Endometrium (tissue), 2 donors: ENCODE data around the gene FASN.
"Not testable (repeated sequence)": the region's sequence is repeated elsewhere in the genome, so short reads cannot be mapped to it uniquely, and the experiment has no call there.

Source experiments
- FAIRE-seq: peaks from 2 replicates; lab custom pipeline; 2012; peaks lifted over from hg19 to GRCh38; lab: Jason Lieb, UNC
- donor health status: control.
- donor health status: control.

The FASN gene

DNA sequence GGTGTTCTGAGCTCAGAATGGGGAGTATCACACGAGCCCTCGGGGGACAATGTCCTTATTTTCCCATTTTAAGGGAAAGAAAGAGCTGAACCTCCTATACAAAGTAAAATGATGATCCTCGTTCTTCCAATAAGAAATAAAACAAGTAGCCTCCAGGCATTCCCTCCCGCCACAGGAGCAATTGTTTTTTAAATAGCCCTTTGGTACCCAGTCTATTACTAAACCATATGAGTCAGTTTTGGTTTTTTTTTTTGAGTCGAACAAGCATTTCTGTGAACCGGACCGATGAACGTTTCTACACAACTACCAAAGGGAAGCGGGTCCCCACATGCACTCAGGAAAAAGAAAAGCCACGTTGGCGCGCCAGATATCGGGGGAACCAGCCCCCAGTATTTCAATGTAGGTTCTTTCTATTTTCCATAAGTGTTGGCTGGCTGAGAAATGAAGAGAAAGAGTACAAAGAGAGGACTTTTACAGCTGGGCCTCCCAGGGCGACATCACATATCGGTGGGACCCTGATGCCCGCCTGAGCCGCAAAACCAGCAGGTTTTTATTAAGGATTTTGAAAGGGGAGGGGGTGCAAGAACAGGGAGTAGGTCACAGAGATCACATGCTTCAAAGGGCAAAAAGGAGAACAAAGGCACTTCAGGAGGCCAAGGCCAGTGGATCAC lies 56.8 kb downstream of the FASN start:
- FAIRE-seq: no peak

DNA sequence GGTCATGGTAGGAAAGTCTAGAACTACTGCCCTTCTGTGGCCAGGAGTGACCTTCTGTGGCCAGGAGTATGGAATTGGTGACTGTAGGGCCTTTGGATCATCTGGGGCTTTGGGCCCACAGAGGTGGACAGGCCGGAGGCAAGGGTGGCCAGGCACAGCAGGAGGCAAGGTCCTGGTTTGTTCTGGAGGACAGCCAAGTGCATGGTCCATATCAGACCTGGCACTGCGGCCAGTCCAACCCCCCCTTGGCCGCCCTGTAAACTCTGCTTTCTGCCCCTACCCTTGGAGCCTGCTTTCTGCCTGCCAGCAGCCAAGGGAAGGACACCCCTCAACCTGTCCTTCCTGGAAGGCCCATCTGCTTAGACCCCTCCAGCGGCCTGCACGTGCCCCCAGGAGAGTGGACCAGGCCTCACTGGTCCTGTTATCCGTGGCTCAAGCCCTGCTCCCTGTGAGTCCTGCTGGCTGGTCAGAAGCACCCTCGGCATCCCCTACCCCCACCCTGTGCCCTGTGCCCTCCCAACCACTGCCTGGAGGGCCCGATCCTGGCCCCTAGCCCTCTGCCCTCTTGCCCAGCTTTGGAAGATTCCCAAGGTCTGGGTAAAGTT lies 58.2 kb downstream of the FASN start:
- FAIRE-seq: no peak

DNA sequence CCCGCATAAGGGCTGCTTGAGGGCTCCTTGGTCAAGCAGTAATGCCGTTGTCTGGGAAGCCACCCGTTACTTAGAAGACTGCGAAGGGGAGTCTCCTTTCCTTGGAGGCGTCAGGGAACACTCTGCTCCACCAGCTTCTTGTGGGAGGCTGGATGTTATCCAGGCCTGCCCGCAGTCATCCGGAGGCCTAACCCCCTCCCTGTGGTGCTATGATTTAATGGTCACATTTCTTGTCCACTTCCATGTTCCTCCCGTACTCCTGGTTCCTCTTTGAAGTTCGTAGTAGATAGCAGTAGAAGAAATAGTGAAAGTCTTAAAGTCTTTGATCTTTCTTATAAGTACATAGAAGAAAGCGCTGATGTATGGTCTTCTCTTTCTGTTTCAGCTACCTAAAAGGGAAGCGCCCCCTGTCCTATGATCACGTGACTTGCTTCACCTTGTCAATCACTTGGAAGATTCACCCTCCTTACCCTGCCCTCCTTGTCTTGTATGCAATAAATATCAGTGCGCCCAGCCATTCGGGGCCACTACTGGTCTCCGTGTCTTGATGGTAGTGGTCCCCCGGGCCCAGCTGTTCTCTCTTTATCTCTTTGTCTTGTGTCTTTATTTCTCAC lies 59.1 kb downstream of the FASN start:
- FAIRE-seq: not testable (repeated sequence)

DNA sequence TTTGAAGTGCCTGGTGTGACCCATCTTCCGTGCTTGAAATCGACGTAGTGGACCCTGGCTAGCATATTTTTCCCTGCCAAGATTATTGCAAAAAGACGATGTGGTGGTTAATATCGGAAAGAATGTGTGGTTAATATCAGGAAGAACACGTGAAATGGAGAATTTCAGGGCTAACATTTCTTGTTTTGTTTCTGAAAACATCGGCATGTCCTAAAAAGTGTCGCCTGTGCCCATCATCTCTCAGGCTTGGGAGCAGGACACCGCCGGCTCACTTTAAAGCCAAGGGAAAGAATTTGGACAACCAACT lies 60.2 kb downstream of the FASN start:
- FAIRE-seq: no peak

DNA sequence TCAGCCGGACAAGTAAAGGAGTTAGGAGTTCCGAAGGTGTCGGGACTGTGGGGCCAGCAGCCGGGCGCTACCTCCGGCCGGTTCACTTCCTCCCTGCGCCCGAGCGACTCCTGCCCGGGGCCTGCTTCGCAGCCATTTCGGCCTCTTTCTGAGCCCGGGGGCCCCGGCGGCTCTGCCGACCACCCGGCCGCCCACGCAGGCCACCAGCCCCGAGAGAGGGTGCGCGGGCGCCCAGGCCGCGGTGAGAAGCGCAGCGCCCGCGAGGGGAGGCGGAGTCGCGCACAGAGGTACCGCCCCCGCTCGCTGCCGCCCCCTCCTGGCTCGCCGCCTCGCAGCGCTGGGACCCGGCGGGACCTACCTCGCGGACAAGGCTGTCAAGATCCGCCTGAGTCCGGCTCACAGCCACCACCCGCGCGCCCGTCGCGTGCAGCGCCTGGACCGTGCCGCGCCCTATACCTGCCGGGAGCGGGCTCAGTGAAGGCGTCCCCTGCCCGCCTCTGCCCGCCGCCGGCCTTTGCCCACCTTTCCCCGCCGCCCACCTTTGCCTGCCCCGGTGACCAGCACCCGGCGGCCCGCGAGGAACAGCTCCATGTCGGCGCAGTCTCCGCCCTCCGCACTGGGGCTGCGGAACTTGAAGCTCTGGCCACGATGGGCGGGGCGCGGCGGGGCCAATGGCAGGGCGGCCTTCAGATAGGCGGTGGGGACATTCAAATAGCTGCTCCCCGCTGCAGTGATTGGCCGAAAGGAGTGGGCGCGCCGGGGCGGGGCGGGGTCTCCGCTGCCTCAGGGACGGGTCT lies 60.7 kb downstream of the FASN start, which contains the start of gene DCXR:
DCXR (minus strand) TSS at position 606 of the 797 bp plus-strand sequence; CDS start at position 591, 15 bp downstream.
- FAIRE-seq: peak; percentile 86

DNA sequence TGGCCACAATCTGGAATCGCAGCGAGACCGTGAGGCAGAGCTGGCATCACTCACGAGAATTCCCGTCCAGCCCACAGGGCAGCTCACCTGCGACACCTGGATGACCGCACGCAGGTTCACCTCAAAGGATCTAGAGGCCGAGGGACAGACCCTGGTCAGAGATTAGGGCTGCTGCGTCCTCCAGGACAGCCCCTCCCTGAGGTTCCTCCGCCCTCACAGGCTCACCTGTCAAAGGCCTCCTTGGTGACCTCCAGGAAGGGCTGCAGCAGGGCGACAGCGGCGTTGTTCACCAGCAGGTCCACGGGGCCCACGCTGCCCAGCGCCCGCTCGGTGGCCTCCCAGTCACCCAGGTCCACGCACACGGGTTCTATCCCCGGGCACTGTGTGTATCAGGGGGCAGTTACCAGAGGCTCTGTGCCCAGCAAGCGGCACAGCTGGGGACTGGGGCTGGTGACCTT lies 61.4 kb downstream of the FASN start:
- FAIRE-seq: no peak

DNA sequence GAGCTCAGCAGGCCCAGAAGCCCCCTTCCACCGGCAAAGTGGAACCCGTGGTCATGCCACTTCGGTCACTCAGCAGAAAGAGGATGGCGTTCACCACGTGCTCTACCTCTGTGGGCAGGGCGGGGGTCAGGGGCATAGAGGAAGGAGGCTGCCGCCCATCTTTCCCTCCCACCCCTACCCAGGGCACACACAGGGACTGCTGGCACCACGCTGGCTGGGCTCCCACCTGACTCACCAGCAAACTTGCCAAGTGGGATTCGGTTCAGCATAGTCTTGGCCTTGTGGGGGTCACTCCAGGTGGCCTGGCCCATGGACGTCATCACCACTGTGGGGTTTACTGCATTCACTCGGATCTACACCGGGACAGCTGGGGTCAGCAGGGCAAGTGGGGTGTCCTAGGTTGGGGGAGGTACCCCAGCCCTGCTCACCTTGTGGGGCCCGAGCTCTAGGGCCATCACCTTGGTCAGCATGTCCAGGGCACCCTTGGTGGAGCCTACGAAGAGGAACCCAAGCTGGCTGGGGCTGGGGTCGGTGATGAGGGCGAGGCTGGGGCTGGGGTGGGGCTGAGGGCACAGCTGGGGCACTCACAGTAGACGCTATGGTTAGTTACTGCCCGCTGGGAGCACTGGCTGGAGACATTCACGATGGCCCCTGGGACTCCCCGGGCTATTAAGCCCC lies 61.9 kb downstream of the FASN start:
- FAIRE-seq: no peak

DNA sequence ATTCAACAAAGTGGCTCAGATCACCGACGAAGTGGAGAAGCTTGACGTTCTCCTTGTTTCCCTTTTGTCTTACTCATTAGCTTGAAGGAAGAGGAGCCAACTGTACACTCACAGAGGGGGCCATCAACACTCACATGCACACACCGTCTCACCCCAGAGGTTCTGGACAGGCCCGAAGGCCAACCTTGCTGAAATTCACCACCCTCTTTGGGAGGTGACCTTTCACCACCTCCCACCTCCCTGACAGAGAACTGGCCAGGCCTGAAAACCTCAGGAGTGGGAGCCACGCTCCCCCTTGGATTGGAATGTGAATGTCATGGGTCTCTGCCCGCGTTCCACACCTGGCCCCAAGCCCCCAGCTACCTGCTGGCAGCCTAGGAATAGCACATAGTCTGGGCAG lies 62.5 kb downstream of the FASN start:
- FAIRE-seq: no peak

DNA sequence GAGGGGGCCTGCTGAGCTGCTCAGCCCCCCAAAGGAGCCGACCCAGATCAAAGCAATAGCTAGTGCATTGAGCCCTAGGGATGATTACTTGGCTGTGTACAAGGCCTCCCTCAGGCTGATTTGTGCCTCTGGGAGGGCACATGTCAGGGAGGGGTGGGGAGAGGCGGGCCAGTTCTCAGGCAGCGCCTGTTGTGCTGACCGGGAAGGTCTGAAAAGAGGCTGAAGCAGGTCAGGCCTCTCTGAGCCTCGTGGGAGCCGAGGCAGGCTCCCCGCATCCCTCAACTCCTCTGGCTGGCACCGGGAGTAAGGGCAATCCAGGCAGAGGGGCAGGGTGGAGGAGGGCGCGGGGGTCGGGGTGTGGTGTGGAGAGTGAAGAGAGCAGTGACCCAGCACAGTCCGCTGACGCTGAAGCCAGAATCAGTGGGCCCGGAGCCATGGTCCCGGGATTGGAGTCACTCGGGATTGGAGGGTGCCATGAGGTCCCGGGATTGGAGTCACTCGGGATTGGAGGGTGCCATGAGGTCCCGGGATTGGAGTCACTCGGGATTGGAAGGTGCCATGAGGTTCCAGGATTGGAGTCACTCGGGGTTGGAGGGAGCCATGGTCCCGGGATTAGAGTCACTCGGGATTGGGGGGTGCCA lies 63.5 kb downstream of the FASN start:
- FAIRE-seq: no peak

DNA sequence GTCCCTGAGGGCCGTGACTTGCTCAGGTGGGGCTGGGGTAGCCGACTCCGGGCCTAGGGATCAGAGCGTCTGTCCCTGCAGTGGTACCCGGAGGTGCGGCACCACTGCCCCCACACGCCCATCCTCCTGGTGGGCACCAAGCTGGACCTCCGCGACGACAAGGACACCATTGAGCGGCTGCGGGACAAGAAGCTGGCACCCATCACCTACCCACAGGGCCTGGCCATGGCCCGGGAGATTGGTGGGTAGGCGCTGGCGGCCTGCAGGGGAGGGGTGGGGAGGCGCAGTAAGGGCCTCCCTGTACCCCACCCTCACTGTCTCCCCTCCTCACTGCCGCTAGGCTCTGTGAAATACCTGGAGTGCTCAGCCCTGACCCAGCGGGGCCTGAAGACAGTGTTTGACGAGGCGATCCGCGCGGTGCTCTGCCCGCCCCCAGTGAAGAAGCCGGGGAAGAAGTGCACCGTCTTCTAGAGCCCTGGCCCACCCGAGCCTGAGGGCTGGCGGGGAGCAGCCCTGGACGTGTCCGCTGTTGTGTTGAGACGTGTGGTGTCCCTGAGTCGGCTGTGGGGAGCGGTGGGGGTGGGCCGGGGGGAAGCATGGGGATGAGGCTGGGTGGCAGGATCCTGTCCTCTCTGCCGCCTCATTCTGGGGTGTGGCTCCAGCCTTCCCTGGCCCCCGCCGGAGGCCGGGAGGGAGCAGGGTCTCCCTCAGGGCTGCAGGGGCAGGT lies 64.5 kb downstream of the FASN start:
- FAIRE-seq: no peak

DNA sequence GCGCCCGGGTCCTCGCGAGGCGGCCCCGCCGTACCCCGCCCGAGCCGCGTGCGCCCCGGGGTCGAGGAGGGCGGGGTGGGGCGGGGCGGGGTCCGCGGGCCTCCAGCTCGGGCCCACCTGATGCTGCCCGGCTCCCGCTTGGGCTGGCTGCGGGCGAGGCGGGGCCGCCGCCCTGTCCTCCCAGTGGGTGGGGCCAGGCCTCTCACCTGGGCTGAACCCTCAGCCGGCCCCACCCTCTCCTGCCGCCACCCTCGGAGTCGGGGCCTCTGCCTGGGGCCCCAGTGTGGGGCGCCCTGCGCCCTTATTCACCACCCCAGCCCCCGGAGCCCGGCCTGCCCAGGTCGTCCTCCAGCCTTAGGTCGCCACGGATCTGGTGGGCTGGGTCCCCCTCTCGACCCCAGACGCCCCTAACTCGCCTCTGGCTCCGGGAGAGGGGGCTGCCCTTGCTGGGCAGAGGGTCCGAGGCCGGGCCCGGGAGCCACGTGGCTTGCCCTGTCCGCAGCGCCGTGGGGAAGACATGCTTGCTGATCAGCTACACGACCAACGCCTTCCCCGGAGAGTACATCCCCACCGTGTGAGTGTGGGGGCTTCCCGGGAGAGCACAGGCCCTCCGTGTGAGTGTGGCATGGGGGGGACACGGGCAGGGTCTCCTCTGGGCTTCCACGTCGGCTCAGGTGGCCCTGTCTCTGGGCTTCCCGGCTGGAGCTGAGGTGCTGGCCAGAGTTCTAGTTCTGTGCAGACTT lies 66.0 kb downstream of the FASN start:
- FAIRE-seq: no peak

DNA sequence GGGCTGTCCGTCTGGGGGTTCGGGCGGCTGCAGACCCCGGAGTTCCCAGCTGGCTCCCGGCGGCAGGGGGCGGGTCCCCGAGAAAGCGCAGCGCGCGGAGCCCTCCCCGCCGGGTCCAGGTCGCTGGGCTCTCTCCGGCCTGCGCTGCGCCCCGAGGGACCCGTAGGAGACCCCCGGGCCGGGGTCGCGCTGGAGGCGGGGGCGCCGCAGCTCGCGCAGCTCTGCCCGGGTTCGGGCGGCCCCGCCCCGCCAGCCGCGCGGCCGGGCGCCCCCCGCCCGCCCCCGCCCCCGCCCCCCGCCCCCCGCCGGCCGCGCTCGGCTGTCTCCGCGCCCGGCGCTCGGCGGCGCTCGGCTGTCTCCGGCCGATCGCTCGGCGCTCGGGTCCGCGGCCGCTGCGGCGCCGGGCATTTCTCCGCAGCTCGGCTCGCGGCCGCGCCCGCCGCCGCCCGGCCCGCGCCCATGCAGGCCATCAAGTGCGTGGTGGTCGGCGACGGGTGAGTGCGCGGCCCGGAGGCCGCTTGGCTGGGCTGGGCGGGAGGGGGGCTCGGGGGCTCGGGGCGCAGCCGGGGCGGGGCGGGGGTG lies 66.6 kb downstream of the FASN start, which contains the start of gene RAC3:
RAC3 (plus strand) TSS at position 376 of the 582 bp plus-strand sequence; CDS start at position 460, 84 bp downstream.
- FAIRE-seq: no peak

DNA sequence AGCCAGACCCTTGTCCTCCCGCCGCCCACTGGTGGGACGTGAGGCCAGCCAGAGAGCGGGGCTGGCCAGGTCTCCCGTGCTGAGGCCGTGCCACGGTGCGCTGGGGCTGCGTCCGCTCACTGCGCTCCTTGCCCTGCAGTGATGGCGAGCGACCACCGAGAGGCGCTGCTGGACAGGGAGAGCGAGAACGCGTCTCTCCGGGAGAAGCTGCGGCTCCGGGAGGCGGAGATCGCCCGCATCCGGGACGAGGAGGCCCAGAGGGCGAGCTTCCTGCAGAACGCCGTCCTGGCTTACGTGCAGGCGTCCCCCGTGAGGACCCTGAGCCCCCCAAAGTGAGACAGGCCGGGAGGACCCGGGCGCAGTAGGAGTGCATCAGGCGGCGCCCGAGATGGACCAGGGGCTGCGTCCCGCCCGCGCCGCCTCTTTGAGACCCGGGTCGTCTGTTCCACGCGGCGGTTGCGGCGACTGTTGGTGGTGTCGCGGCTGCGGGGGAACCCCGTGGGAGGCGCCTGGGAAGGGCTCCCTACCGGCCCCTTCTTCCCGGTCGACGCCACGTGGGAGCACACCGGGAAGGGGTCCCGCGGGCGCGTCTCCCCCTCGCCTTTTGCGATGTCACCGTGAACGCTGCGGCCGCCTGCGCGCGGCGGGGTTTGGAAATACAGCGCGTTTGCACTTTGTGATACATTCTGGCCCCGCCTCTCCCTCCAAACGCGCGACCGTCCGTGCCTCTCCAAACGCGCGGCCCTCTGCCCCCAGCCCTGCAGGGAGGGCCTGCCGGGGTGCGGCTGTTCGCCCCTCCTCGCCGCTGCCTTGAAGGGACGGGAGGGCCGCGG lies 67.3 kb downstream of the FASN start:
- no peak for FAIRE-seq

DNA sequence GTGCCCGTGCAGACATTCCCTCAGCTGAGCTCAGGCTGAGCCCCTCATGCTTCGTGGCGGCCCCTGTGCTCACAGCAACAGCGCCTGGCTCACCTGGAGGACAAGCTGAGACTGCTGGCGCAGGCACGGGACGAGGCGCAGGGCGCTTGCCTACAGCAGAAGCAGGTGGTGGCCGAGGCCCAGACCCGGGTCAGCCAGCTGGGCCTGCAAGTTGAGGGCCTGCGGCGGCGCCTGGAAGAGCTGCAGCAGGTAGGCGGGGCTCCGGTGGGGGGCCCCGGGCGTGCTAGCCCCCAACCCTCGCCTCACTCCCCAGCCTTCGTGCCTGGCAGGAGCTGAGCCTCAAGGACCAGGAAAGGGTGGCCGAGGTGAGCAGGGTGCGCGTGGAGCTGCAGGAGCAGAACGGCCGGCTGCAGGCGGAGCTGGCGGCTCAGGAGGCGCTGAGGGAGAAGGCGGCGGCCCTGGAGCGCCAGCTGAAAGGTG lies 68.0 kb downstream of the FASN start:
- no peak for FAIRE-seq

DNA sequence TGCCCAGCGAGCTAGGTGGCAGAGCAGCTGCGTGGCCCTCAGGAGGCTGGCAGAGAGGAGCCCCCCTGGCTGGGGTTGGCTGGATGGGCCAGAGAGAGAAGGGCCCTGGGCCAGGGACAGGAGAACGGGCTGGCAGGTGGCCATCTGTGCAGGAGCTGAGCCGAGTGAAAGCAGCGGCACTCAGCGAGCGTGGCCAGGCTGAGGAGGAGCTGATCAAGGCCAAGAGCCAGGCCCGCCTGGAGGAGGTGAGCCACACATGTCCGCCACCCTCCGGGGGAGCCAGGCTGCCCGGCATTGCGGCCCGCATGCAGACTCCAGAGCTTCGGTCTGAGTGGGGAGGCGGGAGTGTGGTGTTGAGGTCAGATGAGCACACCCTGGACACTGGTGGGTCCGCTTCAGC lies 68.6 kb downstream of the FASN start:
- FAIRE-seq: no peak

DNA sequence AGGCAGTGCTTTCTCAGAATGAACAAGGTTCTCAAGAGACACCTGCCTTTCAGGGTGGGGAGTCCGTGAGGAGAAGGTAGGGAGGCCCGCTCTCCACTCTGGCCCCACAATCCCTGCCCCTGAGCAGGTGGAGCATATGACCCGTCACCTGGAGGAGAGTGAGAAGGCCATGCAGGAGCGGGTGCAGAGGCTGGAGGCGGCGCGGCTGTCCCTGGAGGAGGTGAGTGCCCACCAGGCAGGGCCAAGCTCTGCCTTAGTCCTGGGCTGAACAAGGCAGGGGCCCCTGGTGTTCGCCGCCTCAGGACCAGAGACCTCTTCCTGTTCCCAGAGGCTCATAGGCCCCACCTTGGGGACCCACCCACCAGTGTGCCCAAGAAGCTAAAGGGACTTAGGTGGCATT lies 69.1 kb downstream of the FASN start:
- FAIRE-seq: no peak
